ENCODE measurements around the gene BMAL1.

- TF ChIP-seq CTCF (optimal IDR thresholded peaks at IDR 0.05 in 1 of 3, IDR thresholded peaks at IDR 0.05 in 1 of 3, conservative IDR thresholded peaks at IDR 0.05 in 1 of 3; ENCODE audit: extremely low read depth in 1 of 3, insufficient read depth in 2 of 3, low read length in 3 of 3) (no peak), EZH2 (IDR thresholded peaks at IDR 0.05; ENCODE audit: low read length) (no peak)
These were observed 39.0 kb downstream of the BMAL1 start for GRCh38 chr11:13316528-13316961.

Measured in keratinocyte (primary cell).